Left ventricle myocardium inferior (tissue), 1 donor: ENCODE measurements around the gene CSTF3. TPM values are rescaled to one million over a fixed set of nuclear protein-coding genes. Genes with fewer than 3 reads are reported as not detected.
A peak's percentile ranks its signal among the peaks of the same experiment; 100 is the strongest.

Source experiments
- DNase-seq: peaks from one replicate; pipeline ENCODE4 v3.0.0-alpha.2; 2020
- H3K27ac ChIP-seq: fragments of 200-600 bp; replicated peaks from 2 replicates; pipeline ENCODE4 v1.8.0; 2021
- H3K27me3 ChIP-seq: fragments of 200-600 bp; 2 replicates; pipeline ENCODE4 v1.8.0; 2021; ENCODE audit warnings: low read depth
- H3K36me3 ChIP-seq: fragments of 200-600 bp; 2 replicates; pipeline ENCODE4 v1.8.0; 2021
- H3K4me1 ChIP-seq: fragments of 200-600 bp; 2 replicates; pipeline ENCODE4 v1.8.0; 2021
- H3K4me3 ChIP-seq: fragments of 200-600 bp; 2 replicates; pipeline ENCODE4 v1.8.0; 2021; ENCODE audit warnings: mild to moderate bottlenecking, moderate library complexity
- H3K9me3 ChIP-seq: fragments of 200-600 bp; replicated peaks from 2 replicates; pipeline ENCODE4 v1.8.0; 2021
- intact Hi-C: fragments of 100-400 bp; cut with micrococcal nuclease; formaldehyde crosslinking; loops from one replicate; pipeline ENCODE4 v1.11.0; 2022
- total RNA-seq: library from RNA; stranded (reverse); fragmentation: NEBNext Ultra II Directional; extraction: Animal tissue kit (Norgen Biotek cat#: 25700); gene quantifications from one replicate; pipeline ENCODE4 v1.2.1, GENCODE V29; 2021
- TF ChIP-seq, protein P1 (sequence below): fragments of 200-600 bp; IDR thresholded peaks from 2 replicates; pipeline ENCODE4 v1.8.0; 2021; ENCODE audit warnings: antibody characterized with exemption, mild to moderate bottlenecking, borderline replicate concordance
- donor health status: DM: no; HTN: yes; CAD: no; lungs with severe emphysema.

CSTF3 gene
- total RNA-seq, 1 donor from 2014 or later: 11.1 TPM

DNA sequence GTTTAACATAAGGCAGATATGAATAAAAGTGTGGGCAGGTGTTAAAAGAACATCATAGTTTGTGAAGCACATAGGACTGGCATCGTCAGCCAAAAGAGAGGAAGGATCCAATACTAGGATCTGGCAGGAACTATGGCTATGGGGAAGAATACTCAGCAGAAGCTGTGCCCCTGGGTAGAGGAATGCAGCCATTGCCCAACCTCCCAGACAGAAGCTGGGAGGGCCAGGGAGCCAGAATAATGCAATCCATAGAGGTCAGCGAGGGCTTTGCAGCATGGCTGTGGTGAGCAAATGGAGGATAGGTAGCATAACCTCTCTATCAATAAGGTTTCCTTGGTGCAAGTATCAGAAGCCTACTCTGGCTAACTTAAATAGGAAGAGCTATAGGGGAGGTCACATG, 11.7 kb upstream of the CSTF3 start:
- Histone ChIP-seq H3K4me3 (no peak overlapping the region), H3K9me3 (no peaks in the 10 kb centered on the region), H3K36me3 (no peaks in the 10 kb centered on the region), H3K27ac (no peak overlapping the region), H3K27me3 (no peaks in the 10 kb centered on the region), H3K4me1 (peaks cover 12% of the 10 kb centered on the region)
- DNase-seq: no peak
- intact Hi-C loops: no loop called here
- TF ChIP-seq, protein P1, sequence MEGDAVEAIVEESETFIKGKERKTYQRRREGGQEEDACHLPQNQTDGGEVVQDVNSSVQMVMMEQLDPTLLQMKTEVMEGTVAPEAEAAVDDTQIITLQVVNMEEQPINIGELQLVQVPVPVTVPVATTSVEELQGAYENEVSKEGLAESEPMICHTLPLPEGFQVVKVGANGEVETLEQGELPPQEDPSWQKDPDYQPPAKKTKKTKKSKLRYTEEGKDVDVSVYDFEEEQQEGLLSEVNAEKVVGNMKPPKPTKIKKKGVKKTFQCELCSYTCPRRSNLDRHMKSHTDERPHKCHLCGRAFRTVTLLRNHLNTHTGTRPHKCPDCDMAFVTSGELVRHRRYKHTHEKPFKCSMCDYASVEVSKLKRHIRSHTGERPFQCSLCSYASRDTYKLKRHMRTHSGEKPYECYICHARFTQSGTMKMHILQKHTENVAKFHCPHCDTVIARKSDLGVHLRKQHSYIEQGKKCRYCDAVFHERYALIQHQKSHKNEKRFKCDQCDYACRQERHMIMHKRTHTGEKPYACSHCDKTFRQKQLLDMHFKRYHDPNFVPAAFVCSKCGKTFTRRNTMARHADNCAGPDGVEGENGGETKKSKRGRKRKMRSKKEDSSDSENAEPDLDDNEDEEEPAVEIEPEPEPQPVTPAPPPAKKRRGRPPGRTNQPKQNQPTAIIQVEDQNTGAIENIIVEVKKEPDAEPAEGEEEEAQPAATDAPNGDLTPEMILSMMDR: no peak

DNA sequence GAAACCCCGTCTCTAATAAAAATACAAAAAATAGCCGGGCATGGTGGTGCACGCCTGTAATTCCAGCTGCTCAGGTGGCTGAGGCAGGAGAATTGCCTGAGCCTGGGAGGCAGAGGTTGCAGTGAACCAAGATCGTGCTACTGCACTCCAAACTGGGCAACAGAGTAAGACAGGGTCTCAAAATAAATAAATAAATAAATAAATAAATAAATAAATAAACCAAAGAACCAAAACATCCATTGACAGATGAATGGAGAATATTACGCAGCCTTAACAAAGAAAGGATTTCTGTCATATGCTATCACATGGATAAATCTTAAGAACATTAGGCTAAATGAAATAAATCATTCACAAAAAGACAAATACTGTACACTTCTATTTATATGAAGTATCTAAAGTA, 11.1 kb upstream of the CSTF3 start:
- H3K27me3 ChIP-seq: no peaks in the 10 kb centered on the region
- peaks cover 13% of the 10 kb centered on the region for H3K4me1 ChIP-seq
- intact Hi-C loops: no loop called here
- DNase-seq: no peak
- H3K4me3 ChIP-seq: no peak overlapping the region
- no peak overlapping the region for H3K27ac ChIP-seq
- H3K9me3 ChIP-seq: no peaks in the 10 kb centered on the region
- H3K36me3 ChIP-seq: no peaks in the 10 kb centered on the region
- TF ChIP-seq, protein P1: no peak

DNA sequence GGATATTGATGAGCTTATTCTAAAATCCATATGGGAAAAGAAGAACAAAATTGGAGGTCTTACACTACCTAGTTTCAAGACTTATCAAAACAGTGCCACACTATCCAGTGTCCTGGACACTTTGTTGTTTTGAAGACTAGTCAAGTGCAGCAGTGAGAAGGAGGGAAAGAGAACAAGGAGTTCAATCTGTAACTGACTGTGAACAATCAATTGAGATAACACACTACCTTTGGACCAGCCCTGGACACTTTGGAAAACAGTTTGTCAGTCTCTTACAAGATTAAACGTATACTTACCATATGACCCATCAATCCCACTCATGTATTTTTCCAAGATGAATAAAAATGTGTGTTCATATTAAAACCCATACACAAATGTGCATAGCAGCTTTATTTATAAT, 10.0 kb upstream of the CSTF3 start:
- TF ChIP-seq, protein P1: no peak
- H3K4me1 ChIP-seq: peaks cover 20% of the 10 kb centered on the region
- H3K27ac ChIP-seq: no peak overlapping the region
- no peaks in the 10 kb centered on the region for H3K27me3 ChIP-seq
- no peaks in the 10 kb centered on the region for H3K36me3 ChIP-seq
- no peak for DNase-seq
- intact Hi-C loops: no loop called here
- H3K4me3 ChIP-seq: no peak overlapping the region
- H3K9me3 ChIP-seq: no peaks in the 10 kb centered on the region

DNA sequence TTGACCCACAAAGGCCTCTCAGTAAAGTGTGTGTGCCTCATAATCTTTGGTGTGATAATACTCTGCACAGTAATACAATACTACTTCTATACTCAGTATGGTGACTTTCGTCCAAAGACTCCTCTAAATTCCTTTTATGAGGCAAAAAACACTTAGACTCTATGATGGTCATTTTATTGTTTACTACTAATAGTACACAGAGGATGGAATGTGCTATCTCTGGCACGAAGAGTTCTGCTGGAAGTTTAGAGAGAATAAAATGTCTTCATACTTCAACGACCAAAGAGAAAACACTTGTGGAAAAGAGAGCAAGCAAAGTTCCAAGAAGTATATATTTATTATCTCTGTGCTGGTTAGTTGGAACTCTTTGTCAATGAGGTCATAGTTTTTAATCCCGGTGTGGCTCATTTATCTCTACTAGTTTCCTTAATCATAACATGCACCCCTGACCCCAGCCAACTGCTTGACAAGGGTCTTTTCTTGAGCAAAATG, 7.5 kb upstream of the CSTF3 start:
- Histone ChIP-seq H3K4me1 (peaks cover 20% of the 10 kb centered on the region), H3K27me3 (no peaks in the 10 kb centered on the region), H3K9me3 (no peaks in the 10 kb centered on the region), H3K27ac (peak overlapping the region; percentile 35), H3K36me3 (no peaks in the 10 kb centered on the region), H3K4me3 (no peak overlapping the region)
- TF ChIP-seq, protein P1: no peak
- intact Hi-C loops: loop anchor here (5.0 to 10.0 kb wide), 2 partner anchors 86 to 164 kb away; partner anchors contain the start of gene HIPK3
- no peak for DNase-seq

DNA sequence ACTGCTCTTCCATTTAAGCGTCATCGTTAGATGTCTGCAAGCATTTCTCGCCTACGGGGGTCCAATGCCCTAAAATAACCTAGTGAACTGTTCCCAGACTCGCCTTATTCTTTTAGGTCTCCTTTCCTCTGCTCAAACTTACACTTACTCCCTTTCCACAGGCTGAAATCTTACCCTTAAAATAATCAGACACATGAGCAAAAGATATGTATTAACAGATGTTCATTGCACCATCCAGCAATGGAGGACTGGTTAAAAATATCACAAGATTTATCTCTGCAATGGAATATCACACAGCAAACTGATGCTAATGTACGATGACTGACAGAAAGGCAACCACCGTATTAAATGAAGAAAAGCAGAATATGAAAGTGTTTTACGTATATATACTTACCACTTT, 1.6 kb upstream of the CSTF3 start:
- H3K36me3 ChIP-seq: no peaks in the 10 kb centered on the region
- intact Hi-C loops: loop anchor here (10.0 kb wide), 1 partner anchor 92 kb away; the partner anchor contains the start of gene HIPK3
- H3K27me3 ChIP-seq: no peaks in the 10 kb centered on the region
- peaks cover 48% of the 10 kb centered on the region for H3K4me1 ChIP-seq
- TF ChIP-seq, protein P1: no peak
- no peak overlapping the region for H3K27ac ChIP-seq
- H3K4me3 ChIP-seq: no peak overlapping the region
- DNase-seq: no peak
- H3K9me3 ChIP-seq: no peaks in the 10 kb centered on the region

DNA sequence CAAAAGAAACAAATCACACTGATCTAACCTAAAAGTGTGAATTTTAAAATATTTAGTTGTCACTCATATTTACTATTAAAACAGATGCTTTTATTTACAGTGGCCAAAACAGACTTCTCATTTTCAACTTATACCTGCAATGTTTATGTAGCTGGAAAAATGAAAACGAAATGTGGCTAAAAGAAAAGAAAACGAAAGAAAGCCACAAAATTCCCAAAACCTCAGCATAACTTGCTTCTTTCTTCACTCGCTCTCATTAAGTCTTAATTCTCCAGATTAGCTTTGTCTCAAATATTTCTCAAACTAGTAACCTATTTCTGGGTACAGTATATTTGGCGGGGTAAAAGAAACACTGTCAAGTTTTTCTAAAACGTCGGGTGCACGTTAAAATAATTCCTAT, 693 bp downstream of the CSTF3 start:
- TF ChIP-seq, protein P1: no peak
- Histone ChIP-seq H3K36me3 (no peaks in the 10 kb centered on the region), H3K27ac (peak overlapping the region; percentile 76), H3K9me3 (no peaks in the 10 kb centered on the region), H3K27me3 (no peaks in the 10 kb centered on the region), H3K4me1 (peaks cover 56% of the 10 kb centered on the region), H3K4me3 (peak overlapping the region; percentile 87)
- intact Hi-C loops: loop anchor here (10.0 kb wide), 1 partner anchor 94 kb away; the partner anchor contains the start of gene HIPK3
- DNase-seq: no peak
